ENCODE measurements around the gene TCF7. TPM values are rescaled to one million over a fixed set of nuclear protein-coding genes. Genes with fewer than 3 reads are reported as not detected.
"Not testable (repeated sequence)": the region's sequence is repeated elsewhere in the genome, so short reads cannot be mapped to it uniquely, and the experiment has no call there.

Gene TCF7
- total RNA-seq, 1 donor from 2014 or later: 0.82 TPM

DNA sequence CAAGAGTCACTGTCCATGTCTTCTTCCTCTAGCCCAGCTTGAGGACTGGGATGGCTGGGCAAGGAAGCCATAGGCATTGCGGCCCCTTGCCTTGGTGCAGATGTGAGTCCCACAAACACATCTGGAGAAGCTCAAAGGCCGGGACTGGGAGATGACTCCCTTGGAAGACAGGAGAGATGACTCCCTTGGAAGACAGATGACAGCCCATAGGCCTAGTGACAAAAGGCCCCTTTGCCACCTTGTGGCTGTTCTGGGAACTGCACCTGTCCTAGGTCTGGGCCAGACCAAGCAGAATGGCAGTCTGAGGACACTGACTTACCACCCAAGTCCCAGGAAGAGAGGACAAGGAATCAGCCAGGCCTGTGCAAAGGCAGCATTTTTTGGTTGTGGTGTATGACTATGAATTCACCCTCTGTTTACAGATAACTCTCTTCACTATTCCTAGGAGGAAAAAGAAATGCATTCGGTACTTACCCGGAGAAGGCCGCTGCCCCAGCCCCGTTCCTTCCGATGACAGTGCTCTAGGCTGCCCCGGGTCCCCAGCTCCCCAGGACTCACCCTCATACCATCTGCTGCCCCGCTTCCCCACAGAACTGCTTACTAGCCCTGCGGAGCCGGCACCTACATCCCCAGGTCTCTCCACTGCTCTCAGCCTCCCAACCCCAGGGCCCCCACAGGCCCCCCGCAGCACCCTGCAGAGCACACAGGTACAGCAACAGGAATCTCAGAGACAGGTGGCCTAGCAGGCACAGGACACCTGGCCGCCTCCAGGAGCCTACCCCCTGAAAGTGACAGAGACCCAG is 31.5 kb downstream of the TCF7 start:
- DNase-seq: peak; percentile 85

DNA sequence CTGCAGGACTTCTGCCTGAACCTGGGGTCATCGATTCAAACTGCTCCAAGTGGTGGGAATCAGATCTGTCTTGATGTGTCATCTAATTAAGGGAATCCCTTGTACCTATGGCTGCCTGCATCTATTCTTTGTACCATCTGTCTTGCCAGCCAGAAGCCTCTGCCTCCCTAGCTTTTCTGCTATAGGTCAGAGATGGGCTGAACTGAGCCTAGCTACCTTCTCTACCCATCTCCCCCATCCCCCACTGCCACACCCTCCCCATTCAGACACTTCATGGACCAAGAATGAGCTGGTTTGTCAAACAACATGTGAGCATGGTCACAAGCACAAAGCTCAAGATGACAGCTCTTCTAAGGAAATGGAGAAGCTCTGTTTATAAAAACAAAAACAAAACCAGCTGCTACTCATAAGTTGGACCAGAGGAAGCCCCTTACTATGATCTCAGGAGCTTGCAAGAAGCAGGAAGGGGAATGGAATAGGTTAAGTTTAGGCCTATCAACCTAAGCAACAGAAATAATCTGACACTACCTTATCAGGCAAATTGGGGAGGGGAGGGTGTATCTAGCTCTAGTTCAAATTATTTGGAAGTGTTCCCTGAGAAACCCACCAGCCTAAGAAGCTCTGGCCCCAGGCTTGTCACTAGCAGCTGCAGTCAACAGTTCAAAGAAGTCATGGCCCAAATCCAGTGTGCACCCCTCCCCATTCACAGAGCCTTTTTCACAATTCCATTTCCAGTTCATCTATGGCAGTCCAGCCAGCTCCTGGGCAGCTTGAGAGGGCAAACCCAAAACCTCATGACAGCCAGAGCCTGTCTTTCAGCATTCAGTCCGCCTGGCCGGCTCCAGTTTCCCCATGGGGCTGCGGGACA is 32.4 kb downstream of the TCF7 start:
- peak; percentile 28 for DNase-seq

DNA sequence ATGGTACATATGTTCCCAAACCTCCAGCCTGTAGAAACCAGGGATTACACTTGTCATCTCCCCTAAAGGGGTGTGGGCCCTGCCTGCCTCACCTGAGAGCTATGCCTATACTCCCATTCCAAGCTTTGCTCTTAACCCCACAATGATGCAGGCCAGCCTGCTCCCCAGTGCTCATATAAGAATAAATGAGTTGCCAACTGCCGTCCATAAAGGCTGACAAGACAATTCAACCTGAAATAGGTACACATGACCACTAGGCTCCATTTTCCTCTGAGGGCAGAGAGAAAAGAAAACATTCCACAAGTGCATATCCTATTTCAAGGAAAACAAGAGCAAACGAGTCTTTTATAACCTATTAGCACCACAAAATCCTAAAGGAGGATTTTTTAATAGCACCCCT is 33.8 kb downstream of the TCF7 start:
- DNase-seq: no peak

DNA sequence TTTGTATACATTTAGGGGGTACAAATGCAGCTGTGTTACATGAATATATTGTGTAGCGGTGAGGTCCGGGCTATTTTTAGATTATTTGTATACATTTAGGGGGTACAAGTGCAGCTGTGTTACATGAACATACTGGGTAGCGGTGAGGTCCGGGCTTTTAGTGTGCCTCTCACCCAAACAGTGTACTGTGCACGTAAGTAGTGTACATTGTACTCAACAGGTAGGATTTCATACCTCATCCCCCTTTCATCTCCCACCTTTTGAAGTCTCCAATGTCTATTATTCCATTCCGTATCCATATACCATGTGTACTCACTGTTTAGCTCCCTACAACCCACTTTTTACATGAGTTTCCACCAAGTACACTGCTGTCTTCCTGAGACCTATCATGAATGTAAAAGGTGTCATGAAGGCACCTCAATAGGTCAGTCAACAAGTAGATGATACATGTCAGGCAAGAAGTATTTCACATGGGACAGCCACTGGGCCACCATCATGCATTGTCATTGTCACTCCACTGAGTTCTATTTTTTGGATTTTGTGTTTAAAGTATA is 34.6 kb downstream of the TCF7 start:
- no peak for DNase-seq

DNA sequence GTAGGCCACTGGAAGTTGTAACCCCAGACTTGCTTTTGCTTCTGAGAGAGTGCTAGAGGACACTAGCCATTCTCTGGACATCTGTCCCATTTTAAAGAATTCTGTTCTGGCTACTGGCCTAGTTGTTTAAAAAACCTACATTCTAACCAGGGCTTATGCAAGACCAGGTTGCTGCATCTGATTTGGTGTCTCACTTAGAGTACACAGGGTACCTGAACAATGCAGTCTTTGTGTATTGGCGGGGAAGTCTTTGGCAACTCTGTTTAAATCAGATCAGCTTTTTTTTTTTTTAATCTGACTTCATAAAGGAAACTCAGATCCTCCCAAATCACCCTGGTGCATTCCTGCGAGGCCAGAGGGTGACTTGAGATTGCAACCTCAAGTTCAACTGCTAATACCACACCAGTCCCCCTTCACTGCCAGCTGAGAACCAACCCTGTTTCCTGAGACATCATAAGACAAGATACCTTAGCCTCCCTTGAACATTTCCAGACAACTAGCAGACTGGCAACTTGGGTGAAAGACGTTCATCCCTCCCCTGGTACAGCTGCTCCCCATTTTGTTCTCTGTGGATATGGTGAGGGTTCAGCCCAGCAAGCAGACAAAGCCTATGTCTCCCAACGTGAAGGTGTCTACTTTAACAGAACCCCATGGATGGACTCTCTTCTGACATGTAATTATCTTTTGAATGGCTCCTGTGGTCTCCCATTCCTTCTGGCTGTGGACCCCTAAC is 35.3 kb downstream of the TCF7 start:
- no peak for DNase-seq

DNA sequence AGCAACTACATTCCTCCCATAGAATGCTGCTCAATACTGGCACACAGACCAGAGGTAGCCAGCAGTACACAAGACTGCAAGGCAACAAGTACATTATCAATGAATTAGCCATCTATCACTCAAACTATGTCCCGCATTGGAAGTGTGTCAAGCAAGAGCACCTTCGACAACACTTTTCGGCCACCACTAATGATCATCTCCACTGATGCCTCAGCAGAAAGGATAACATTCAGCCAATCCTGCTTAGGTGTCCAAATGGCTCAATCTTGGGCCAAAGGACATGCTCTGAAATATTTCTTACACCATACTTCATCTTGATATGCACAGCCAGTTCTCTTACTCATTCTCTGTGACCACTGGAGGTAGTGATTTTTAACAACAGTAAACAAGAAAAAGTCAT is 37.2 kb downstream of the TCF7 start:
- no peak for DNase-seq

DNA sequence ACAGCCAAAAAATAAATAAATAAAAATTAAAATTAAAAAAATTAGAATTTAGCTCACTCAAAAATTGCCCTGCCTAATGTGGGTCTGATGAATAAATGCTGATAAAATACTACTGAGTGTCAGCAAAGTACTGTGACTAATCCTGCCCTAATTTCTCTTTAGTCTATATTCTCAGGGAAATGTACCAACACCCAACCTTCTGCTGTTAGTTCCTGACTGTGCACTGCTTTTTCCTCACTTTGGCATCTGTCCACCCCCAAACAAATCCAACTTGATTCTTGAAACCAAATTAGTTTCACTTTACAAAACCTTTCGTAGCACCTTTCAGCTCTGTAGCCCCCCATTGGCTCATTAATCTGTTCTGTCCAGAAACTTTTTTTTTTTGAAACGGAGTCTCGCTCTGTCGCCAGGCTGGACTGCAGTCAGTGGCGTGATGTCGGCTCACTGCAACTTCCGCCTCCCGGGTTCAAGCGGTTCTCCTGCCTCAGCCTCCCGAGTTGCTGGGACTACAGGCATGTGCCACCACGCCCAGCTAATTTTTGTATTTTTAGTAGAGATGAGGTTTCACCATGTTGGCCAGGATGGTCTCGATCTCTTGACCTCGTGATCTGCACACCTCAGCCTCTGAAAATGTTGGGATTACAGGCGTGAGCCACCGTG is 37.8 kb downstream of the TCF7 start:
- not testable (repeated sequence) for DNase-seq

DNA sequence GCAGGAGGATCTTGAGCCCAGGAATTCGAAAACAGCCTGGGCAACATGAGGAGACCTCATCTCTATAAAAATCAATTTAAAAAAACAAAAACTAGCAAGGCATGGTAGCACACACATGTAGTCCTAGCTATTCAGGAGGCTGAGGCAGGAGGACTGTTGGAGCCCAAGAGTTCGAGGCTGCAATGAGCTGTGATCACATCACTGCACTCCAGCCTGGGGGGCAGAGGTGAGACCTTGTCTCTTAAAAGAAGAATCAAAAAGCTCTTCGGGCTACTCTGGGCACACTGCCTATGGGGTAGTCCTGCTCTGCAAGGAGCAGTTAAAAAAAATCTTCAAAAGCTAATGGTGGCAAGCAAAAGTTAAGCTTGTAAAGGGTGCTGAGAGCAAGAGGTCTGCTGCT is 38.8 kb downstream of the TCF7 start:
- DNase-seq: no peak

DNA sequence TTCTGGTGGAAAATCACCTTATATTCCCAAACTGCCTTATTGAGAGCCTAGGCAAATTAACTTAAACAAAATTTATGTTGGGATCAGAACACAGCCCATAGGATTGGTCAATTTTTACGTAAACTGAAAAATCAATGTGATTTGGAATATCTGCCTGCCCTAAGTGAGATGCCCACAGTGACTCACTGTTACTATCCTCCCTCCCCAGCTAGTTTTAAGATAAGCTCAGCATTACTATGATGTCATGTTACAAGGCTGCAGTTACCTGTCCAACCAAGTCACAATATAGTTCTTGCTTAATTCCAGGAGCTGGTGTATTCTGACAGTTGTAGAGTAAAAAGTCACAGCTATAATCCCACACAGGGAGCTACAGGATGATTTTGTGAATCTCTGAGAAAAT is 39.2 kb downstream of the TCF7 start:
- no peak for DNase-seq

DNA sequence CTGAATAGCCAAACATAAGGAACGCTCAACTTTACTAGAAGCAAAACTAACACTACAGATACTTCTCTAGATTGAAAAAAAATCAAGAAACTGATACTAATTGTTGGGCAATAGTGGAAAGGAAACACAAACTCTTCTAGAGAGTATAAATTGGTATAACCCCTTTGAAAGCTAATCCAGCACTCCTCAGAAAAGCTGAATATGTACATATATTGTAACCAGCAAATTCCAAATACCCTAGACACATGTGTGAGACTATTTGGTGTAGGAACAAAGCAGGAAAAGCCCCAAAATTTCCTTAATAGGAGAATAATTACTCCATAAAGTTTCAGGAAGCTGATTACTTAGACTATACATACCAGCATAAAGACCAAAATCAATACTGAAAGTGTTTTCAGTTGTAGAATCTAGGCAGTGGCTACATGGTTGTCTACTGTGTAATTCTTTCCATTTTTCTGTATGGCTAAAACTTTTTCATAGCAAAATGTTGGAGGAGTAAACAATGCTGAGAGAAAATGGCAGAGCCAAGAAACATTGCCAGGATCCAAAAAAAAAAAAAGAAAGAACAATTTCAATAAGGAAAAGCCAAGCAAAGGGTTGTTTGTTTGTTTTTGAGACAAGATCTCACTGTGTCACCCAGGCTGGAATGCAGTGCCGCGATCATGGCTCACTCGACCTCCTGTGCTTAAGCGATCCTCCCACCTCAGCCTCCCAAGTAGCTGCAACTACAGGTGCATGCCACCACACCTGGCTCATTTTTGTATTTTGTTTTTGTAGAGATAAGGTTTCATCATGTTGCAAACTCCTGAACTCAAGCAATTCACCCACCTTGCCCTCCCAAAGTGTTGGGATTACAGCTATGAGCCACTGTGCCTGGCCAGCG is 47.3 kb downstream of the TCF7 start:
- DNase-seq: no peak

DNA sequence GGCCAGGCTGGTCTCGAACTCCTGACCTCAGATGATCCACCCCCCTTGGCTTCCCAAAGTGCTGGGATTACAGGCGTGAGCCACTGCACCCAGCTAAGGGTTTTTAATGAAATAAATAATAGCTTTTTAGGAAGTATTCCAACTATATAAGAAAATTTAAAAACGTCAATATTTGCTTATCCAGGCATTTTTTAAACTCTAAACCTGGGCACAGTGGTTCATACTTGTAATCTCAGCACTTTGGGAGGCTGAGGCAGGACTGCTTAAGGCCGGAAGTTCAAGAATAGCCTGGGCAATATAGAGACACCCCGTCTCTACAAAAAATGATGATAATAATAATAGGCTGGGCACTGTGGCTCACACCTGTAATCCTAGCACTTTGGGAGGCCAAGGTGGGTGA is 48.1 kb downstream of the TCF7 start:
- no peak for DNase-seq

DNA sequence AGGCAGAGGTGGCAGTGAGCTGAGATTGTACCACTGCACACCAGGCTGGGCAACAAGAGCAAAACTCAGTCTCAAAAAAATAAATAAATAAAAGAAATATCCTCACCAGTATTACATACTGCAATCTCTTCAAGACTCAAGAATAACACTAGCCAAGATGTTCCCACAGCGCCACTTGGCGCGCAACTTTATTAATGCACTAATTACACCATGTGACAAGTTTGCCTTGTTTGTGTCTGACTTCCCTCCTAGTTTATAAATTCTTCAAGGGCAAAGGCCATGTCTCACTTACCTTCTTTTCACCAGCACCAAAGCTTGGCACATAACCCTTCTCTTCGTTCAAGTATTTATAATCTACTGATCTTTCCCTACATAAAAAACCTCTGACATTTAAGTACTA is 57.5 kb downstream of the TCF7 start:
- no peak for DNase-seq

DNA sequence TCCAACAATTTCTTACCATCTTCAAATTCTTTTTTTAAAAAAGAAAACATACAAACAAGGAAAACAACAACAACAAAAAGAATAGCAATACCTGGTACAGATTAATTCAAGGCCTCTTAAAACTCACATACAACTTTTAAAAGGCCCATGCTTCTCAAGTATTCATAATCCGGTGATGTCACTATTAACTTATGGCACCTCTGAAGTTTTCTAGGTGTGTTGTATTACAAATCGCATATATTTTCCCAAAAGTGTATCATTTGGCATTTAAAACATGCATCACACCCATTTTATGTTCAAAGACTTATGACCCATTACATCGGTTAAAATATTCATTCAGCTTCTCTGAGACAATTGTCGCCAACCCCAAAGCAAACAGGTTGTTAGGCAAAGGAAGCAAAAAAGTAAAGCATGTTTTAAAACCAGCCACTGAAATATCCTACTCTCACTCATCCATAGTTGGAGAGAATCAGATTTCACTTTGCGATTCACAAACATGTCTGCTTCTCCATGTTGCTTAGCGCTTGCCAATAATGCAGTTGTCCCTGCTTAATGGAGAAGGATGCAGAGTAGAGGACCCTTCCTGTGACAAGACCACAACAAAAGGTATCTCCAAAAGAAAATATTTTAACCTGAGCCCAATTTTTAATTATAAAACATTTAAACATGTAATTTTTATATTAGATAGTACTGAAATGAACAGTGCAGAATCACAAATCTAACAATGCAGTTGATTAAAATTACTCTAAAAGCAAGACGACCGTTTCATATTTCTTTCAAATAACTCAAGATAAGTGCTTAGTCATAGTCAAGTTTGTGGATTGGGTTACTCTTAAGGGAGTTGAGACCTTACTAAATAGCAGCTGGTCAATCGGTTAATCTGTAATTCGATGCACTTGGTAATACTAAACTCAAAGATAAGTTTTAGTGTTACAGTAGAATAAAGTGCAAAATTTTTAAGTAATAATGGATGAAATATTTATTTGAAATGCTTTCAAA is 60.7 kb downstream of the TCF7 start:
- DNase-seq: peak; percentile 65

DNA sequence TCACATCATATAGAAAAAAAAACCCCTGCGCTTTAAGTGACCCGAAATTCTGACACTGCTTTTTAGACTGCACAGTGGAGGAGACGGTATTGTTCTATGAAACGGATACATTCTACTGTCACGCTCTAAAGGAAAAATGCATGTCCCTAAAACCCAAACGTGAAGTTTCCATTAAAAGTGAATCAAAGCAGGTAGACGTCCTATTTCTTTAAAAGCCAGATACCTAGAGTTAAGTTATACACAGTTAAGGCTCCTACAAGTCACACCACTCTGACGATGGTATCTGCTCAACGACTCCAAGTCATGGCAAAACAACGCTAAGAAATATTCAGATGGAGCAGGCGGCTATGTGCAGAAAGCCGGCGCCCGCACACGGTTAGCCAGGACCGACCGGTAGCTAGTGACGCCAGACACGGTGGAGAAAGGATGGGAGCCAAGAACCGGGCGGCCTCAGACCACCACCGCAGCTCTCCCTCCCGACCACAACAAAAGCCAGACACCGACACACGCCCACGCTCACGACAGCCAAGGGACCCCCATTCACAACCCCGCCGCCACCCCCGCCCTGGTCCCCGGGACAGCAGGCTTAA is 61.5 kb downstream of the TCF7 start:
- no peak for DNase-seq

DNA sequence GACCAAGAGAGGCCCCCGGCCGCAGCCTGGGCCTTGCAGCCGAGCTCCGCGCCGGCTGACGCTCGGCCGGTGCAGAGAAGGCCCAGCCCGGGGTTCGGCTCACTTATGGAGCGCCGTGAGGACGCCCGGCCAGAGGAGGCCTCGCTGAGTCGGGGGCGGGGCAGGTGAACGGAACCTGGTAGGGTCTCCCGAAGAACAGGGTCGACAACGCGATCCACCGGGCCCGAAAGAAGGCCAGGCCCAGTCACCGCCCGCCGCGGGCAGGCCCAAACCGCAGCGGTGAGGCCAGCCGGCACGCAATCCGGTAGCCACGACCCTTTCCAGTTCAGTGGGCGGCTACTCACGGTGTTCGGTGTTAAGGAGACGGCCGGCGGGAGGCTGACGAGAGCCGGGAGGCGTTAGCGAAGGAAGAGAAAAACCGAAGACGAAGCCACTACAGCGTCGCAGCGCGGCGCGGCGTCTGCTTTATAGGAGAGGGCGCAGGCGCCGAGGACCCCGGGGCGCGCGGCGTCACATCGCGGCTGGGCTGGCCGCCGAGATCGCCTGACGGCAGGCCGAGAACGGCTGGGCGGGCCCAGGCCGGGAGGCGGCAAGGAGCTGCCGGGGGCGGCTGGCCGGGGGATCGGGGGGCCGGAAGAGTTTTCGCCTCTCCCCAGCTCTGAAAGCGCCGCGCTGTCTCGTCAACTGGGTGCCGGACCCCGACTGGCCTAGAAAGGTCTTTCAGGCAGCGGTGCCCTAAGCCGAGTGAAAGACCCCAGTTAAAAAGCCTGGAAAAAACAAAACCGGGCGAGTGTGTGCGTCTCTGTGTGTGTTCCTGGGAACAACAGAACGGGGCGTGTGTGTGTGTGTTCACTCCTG is 62.3 kb downstream of the TCF7 start, which contains the start of gene SKP1:
Gene SKP1 (minus strand): TSS at position 440 of the 858 bp plus-strand sequence. CDS start 2,928 bp downstream, outside the sequence.
- DNase-seq: peak; percentile 93

DNA sequence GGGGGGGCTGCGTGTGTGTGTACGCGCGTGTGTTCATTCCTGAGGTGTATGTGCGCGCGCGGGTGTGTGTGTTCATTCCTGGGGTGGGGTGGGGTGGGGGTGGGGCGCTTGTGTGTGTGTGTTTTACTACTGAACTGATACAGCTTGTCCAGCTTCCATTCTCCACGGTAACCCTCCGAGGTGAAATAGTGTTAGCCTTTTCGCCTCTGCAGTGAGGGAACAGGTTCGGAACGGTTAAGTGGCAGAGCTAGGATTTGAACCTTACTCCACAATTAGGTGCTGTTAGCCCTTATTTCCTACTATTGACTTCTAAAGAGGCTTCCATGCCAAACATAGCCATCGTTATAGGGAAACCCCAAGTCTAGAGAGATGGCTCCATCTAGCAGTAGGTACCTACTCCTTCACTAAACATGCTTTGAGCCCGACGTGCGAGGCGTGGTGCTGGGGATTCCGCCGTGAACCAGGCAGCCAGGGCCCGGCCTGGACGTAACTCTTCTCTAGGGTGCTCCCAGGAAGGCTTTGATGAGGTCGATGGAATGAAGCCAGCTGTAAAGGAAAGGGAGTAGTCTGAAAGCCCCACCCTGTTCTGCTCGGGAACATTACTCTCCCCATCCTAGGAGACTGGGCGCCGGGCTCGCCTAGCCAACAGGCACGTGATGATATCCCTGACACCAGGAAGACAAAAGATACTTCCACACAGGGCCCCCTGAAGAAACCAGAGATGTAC is 63.1 kb downstream of the TCF7 start:
- peak; percentile 69 for DNase-seq

DNA sequence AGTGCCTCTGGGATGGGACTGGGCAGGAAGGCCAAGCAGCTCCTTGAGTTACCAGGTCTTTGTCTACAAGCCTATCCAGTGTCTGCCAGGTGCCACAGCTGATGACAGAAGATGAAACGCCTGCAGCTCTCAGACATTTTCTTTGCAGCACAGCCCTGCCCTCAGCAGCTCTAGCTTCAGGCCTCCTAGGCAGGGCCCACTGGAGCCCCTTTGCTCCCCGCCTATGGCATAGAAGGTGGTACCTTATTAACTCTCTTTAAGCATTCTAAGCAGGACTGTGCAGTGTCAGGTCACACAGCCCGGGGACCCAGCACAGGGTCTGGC is 63.6 kb downstream of the TCF7 start:
- DNase-seq: no peak

All from tongue (tissue), 2 donors.